Measurements from ENCODE around the gene TRIM61. TPM values are rescaled to one million over a fixed set of nuclear protein-coding genes. Genes with fewer than 3 reads are reported as not detected.
"Not testable (repeated sequence)": the region's sequence is repeated elsewhere in the genome, so short reads cannot be mapped to it uniquely, and the experiment has no call there.

Gene TRIM61
- under 1 TPM; 0.06 TPM for polyA plus RNA-seq

- 29% methylated on average over 27 of the region's 27 CpGs for WGBS, 2 donors
- H3K4me3 ChIP-seq (ENCODE audit: low read depth in 1 of 2, low read length in 2 of 2), result peak within 1 kb of the TSS; percentile 7 to 24
- H3K27me3 ChIP-seq (ENCODE audit: control insufficient read depth in 1 of 2, insufficient read depth in 2 of 2, low read length in 2 of 2), result no peaks in the 10 kb centered on the region
- H3K36me3 ChIP-seq (ENCODE audit: control insufficient read depth in 2 of 2, insufficient read depth in 2 of 2, low read length in 1 of 2), result no peaks in the 10 kb centered on the region
- no peaks in the 10 kb centered on the region for H3K4me1 ChIP-seq (ENCODE audit: control insufficient read depth in 2 of 2, insufficient read depth in 2 of 2, low read length in 1 of 2)
- no peaks in the 10 kb centered on the region for H3K9me3 ChIP-seq (ENCODE audit: control insufficient read depth in 2 of 2, insufficient read depth in 1 of 2, low read depth in 1 of 2, low read length in 1 of 2)
- no peak within 1 kb of the TSS for H3K27ac ChIP-seq (ENCODE audit: low read depth in 2 of 2, low read length in 1 of 2)
Observed at GRCh38 chr4:164977243-164978164, at the start of gene TRIM61. Gene TRIM61, minus strand, starts transcription at chr4:164977657. Its CDS starts 7,655 bp downstream, at chr4:164970002.

- not testable (repeated sequence) for H3K27me3 ChIP-seq (ENCODE audit: control insufficient read depth in 1 of 2, insufficient read depth in 2 of 2, low read length in 2 of 2); H3K9me3 ChIP-seq (ENCODE audit: control insufficient read depth in 2 of 2, insufficient read depth in 1 of 2, low read depth in 1 of 2, low read length in 1 of 2); H3K4me3 ChIP-seq (ENCODE audit: low read depth in 1 of 2, low read length in 2 of 2); H3K4me1 ChIP-seq (ENCODE audit: control insufficient read depth in 2 of 2, insufficient read depth in 2 of 2, low read length in 1 of 2); H3K36me3 ChIP-seq (ENCODE audit: control insufficient read depth in 2 of 2, insufficient read depth in 2 of 2, low read length in 1 of 2); H3K27ac ChIP-seq (ENCODE audit: low read depth in 2 of 2, low read length in 1 of 2)
- 93 to 94% methylated on average over 8 of the region's 8 CpGs for WGBS, 2 donors
Observed at GRCh38 chr4:165025782-165026181, 48.3 kb upstream of the TRIM61 start.

- not testable (repeated sequence) for H3K27ac ChIP-seq (ENCODE audit: low read depth in 2 of 2, low read length in 1 of 2); H3K36me3 ChIP-seq (ENCODE audit: control insufficient read depth in 2 of 2, insufficient read depth in 2 of 2, low read length in 1 of 2); H3K27me3 ChIP-seq (ENCODE audit: control insufficient read depth in 1 of 2, insufficient read depth in 2 of 2, low read length in 2 of 2); H3K9me3 ChIP-seq (ENCODE audit: control insufficient read depth in 2 of 2, insufficient read depth in 1 of 2, low read depth in 1 of 2, low read length in 1 of 2); H3K4me1 ChIP-seq (ENCODE audit: control insufficient read depth in 2 of 2, insufficient read depth in 2 of 2, low read length in 1 of 2); H3K4me3 ChIP-seq (ENCODE audit: low read depth in 1 of 2, low read length in 2 of 2)
- 95 to 96% methylated on average over 13 to 30 of the region's 30 CpGs for WGBS, 2 donors
Observed at GRCh38 chr4:165019995-165020394, 42.5 kb upstream of the TRIM61 start.

- Histone ChIP-seq H3K36me3 (ENCODE audit: control insufficient read depth in 2 of 2, insufficient read depth in 2 of 2, low read length in 1 of 2) (no peaks in the 10 kb centered on the region), H3K27me3 (ENCODE audit: control insufficient read depth in 1 of 2, insufficient read depth in 2 of 2, low read length in 2 of 2) (no peaks in the 10 kb centered on the region), H3K9me3 (ENCODE audit: control insufficient read depth in 2 of 2, insufficient read depth in 1 of 2, low read depth in 1 of 2, low read length in 1 of 2) (no peaks in the 10 kb centered on the region), H3K4me3 (ENCODE audit: low read depth in 1 of 2, low read length in 2 of 2) (no peak overlapping the region), H3K4me1 (ENCODE audit: control insufficient read depth in 2 of 2, insufficient read depth in 2 of 2, low read length in 1 of 2) (no peaks in the 10 kb centered on the region), H3K27ac (ENCODE audit: low read depth in 2 of 2, low read length in 1 of 2) (no peak overlapping the region)
- 52 to 59% methylated on average over 5 of the region's 5 CpGs for WGBS, 2 donors
Observed at GRCh38 chr4:165016971-165017370, 39.5 kb upstream of the TRIM61 start.

- Histone ChIP-seq H3K27ac (ENCODE audit: low read depth in 2 of 2, low read length in 1 of 2) (no peak overlapping the region), H3K4me3 (ENCODE audit: low read depth in 1 of 2, low read length in 2 of 2) (no peak overlapping the region), H3K9me3 (ENCODE audit: control insufficient read depth in 2 of 2, insufficient read depth in 1 of 2, low read depth in 1 of 2, low read length in 1 of 2) (no peaks in the 10 kb centered on the region), H3K36me3 (ENCODE audit: control insufficient read depth in 2 of 2, insufficient read depth in 2 of 2, low read length in 1 of 2) (no peaks in the 10 kb centered on the region), H3K27me3 (ENCODE audit: control insufficient read depth in 1 of 2, insufficient read depth in 2 of 2, low read length in 2 of 2) (peaks cover 0 to 6% of the 10 kb centered on the region in 2 donors), H3K4me1 (ENCODE audit: control insufficient read depth in 2 of 2, insufficient read depth in 2 of 2, low read length in 1 of 2) (no peaks in the 10 kb centered on the region)
Observed at GRCh38 chr4:165013691-165014090, 36.2 kb upstream of the TRIM61 start.

- no peak overlapping the region for H3K27ac ChIP-seq (ENCODE audit: low read depth in 2 of 2, low read length in 1 of 2)
- no peak overlapping the region for H3K4me3 ChIP-seq (ENCODE audit: low read depth in 1 of 2, low read length in 2 of 2)
- H3K36me3 ChIP-seq (ENCODE audit: control insufficient read depth in 2 of 2, insufficient read depth in 2 of 2, low read length in 1 of 2), result no peaks in the 10 kb centered on the region
- WGBS, 2 donors, result 80 to 84% methylated on average over 5 of the region's 5 CpGs
- no peaks in the 10 kb centered on the region for H3K9me3 ChIP-seq (ENCODE audit: control insufficient read depth in 2 of 2, insufficient read depth in 1 of 2, low read depth in 1 of 2, low read length in 1 of 2)
- H3K4me1 ChIP-seq (ENCODE audit: control insufficient read depth in 2 of 2, insufficient read depth in 2 of 2, low read length in 1 of 2), result no peaks in the 10 kb centered on the region
- peaks cover 0 to 6% of the 10 kb centered on the region in 2 donors for H3K27me3 ChIP-seq (ENCODE audit: control insufficient read depth in 1 of 2, insufficient read depth in 2 of 2, low read length in 2 of 2)
Observed at GRCh38 chr4:165011403-165011802, 33.9 kb upstream of the TRIM61 start.

- Histone ChIP-seq H3K9me3 (ENCODE audit: control insufficient read depth in 2 of 2, insufficient read depth in 1 of 2, low read depth in 1 of 2, low read length in 1 of 2) (no peaks in the 10 kb centered on the region), H3K4me3 (ENCODE audit: low read depth in 1 of 2, low read length in 2 of 2) (no peak overlapping the region), H3K4me1 (ENCODE audit: control insufficient read depth in 2 of 2, insufficient read depth in 2 of 2, low read length in 1 of 2) (no peaks in the 10 kb centered on the region), H3K27me3 (ENCODE audit: control insufficient read depth in 1 of 2, insufficient read depth in 2 of 2, low read length in 2 of 2) (peaks cover 0 to 6% of the 10 kb centered on the region in 2 donors), H3K36me3 (ENCODE audit: control insufficient read depth in 2 of 2, insufficient read depth in 2 of 2, low read length in 1 of 2) (no peaks in the 10 kb centered on the region), H3K27ac (ENCODE audit: low read depth in 2 of 2, low read length in 1 of 2) (no peak overlapping the region)
- 80 to 82% methylated on average over 8 of the region's 8 CpGs for WGBS, 2 donors
Observed at GRCh38 chr4:165010991-165011390, 33.5 kb upstream of the TRIM61 start.

- H3K27me3 ChIP-seq (ENCODE audit: control insufficient read depth in 1 of 2, insufficient read depth in 2 of 2, low read length in 2 of 2), result peaks cover 0 to 6% of the 10 kb centered on the region in 2 donors
- no peaks in the 10 kb centered on the region for H3K36me3 ChIP-seq (ENCODE audit: control insufficient read depth in 2 of 2, insufficient read depth in 2 of 2, low read length in 1 of 2)
- no peak overlapping the region for H3K27ac ChIP-seq (ENCODE audit: low read depth in 2 of 2, low read length in 1 of 2)
- H3K4me1 ChIP-seq (ENCODE audit: control insufficient read depth in 2 of 2, insufficient read depth in 2 of 2, low read length in 1 of 2), result no peaks in the 10 kb centered on the region
- no peak overlapping the region for H3K4me3 ChIP-seq (ENCODE audit: low read depth in 1 of 2, low read length in 2 of 2)
- WGBS, 2 donors, result 74 to 81% methylated on average over 2 of the region's 2 CpGs
- no peaks in the 10 kb centered on the region for H3K9me3 ChIP-seq (ENCODE audit: control insufficient read depth in 2 of 2, insufficient read depth in 1 of 2, low read depth in 1 of 2, low read length in 1 of 2)
Observed at GRCh38 chr4:165010487-165010886, 33.0 kb upstream of the TRIM61 start.

GRCh38 chr4:165009493-165010227 lies 32.2 kb upstream of the TRIM61 start:
- no peak overlapping the region for H3K4me3 ChIP-seq (ENCODE audit: low read depth in 1 of 2, low read length in 2 of 2)
- H3K9me3 ChIP-seq (ENCODE audit: control insufficient read depth in 2 of 2, insufficient read depth in 1 of 2, low read depth in 1 of 2, low read length in 1 of 2), result no peaks in the 10 kb centered on the region
- H3K27me3 ChIP-seq (ENCODE audit: control insufficient read depth in 1 of 2, insufficient read depth in 2 of 2, low read length in 2 of 2), result peaks cover 0 to 6% of the 10 kb centered on the region in 2 donors
- no peaks in the 10 kb centered on the region for H3K4me1 ChIP-seq (ENCODE audit: control insufficient read depth in 2 of 2, insufficient read depth in 2 of 2, low read length in 1 of 2)
- H3K36me3 ChIP-seq (ENCODE audit: control insufficient read depth in 2 of 2, insufficient read depth in 2 of 2, low read length in 1 of 2), result no peaks in the 10 kb centered on the region
- no peak overlapping the region for H3K27ac ChIP-seq (ENCODE audit: low read depth in 2 of 2, low read length in 1 of 2)
- WGBS, 2 donors, result 72 to 73% methylated on average over 5 of the region's 5 CpGs

Measured in esophagus (tissue), 2 donors.